IMR-90 (cell line): ENCODE measurements around the gene YBEY. TPM values are rescaled to one million over a fixed set of nuclear protein-coding genes. Genes with fewer than 3 reads are reported as not detected.
"Not testable (repeated sequence)": the region's sequence is repeated elsewhere in the genome, so short reads cannot be mapped to it uniquely, and the experiment has no call there.

ENCODE experiments used
- ATAC-seq: fragments of 200-7000 bp; cut with Tn5 transposase; 2 replicates; pipeline ENCODE4 v1.9.1; 2020; ENCODE audit warnings: low read depth, mild to moderate bottlenecking, moderate library complexity
- BruUV-seq: library from RNA; stranded (reverse); fragments of 400-500 nt; replicated peaks from 2 replicates; lab custom pipeline; 2021; lab: Mats Ljungman, UMichigan
- CTCF ChIA-PET: fragments of 300-600 bp; formaldehyde crosslinking; extraction: SDS; loops from one replicate; lab custom pipeline; 2021; ENCODE audit warnings: antibody characterized with exemption; lab: Yijun Ruan, JAX
- POLR2A ChIA-PET: fragments of 300-600 bp; sonication (Branson Sonifier 250); formaldehyde crosslinking; loops from one replicate; lab custom pipeline; 2022; ENCODE audit warnings: antibody characterized with exemption; ENCODE audit not compliant: unreplicated experiment; lab: Charles Lee
- DNase-seq: peaks from one replicate; pipeline ENCODE4 v3.0.0; 2013
- H2AFZ ChIP-seq: replicated peaks from 2 replicates; pipeline ENCODE3; 2013; ENCODE audit warnings: low read length, mild to moderate bottlenecking; ENCODE audit not compliant: poor library complexity
- H2AK5ac ChIP-seq: 2 replicates; pipeline ENCODE4 v1.6.1; 2013; ENCODE audit warnings: low read depth, low read length, inconsistent platforms
- H2AK9ac ChIP-seq: replicated peaks from 2 replicates; pipeline ENCODE3; 2013; ENCODE audit warnings: mild to moderate bottlenecking, low read depth, low read length, moderate library complexity; ENCODE audit not compliant: poor library complexity
- H2BK120ac ChIP-seq: 2 replicates; pipeline ENCODE4 v1.6.1; 2013; ENCODE audit warnings: low read depth, low read length, inconsistent platforms
- H2BK15ac ChIP-seq: 3 replicates; pipeline ENCODE4 v1.6.1; 2013; ENCODE audit warnings: low read depth, low read length, inconsistent platforms
- H2BK20ac ChIP-seq: 2 replicates; pipeline ENCODE4 v1.6.1; 2013; ENCODE audit warnings: low read depth, mild to moderate bottlenecking, inconsistent platforms, low read length, moderate library complexity
- H2BK5ac ChIP-seq: 2 replicates; pipeline ENCODE4 v1.6.1; 2013; ENCODE audit warnings: mild to moderate bottlenecking, low read depth, low read length, inconsistent platforms; ENCODE audit not compliant: poor library complexity, severe bottlenecking
- H3K14ac ChIP-seq: replicated peaks from 2 replicates; pipeline ENCODE4 v1.6.1; 2013; ENCODE audit warnings: low read depth, low read length, inconsistent platforms
- H3K18ac ChIP-seq: 2 replicates; pipeline ENCODE4 v1.6.1; 2013; ENCODE audit warnings: low read depth, low read length, control low read depth
- H3K23ac ChIP-seq: 2 replicates; pipeline ENCODE4 v1.6.1; 2013; ENCODE audit warnings: low read depth, low read length, inconsistent platforms
- H3K27ac ChIP-seq: 2 replicates; pipeline ENCODE4 v1.5.1; 2013; ENCODE audit warnings: mild to moderate bottlenecking, control low read depth, low read length; ENCODE audit not compliant: insufficient read depth
- H3K27me3 ChIP-seq: 2 replicates; pipeline ENCODE4 v1.6.1; 2013; ENCODE audit warnings: low read length; ENCODE audit not compliant: control insufficient read depth, insufficient read depth
- H3K36me3 ChIP-seq: 2 replicates; pipeline ENCODE4 v1.6.1; 2013; ENCODE audit warnings: low read length, mixed read lengths; ENCODE audit not compliant: control insufficient read depth, insufficient read depth
- H3K4ac ChIP-seq: 2 replicates; pipeline ENCODE4 v1.6.1; 2013; ENCODE audit warnings: low read depth, low read length, inconsistent platforms
- H3K4me1 ChIP-seq: 2 replicates; pipeline ENCODE4 v1.6.1; 2013; ENCODE audit warnings: low read length, mixed read lengths; ENCODE audit not compliant: control insufficient read depth, insufficient read depth
- H3K4me2 ChIP-seq: 2 replicates; pipeline ENCODE4 v1.6.1; 2013; ENCODE audit warnings: low read depth, mild to moderate bottlenecking, control low read depth, low read length, moderate library complexity
- H3K4me3 ChIP-seq: 2 replicates; pipeline ENCODE4 v1.5.1; 2013; ENCODE audit warnings: low read depth, mild to moderate bottlenecking, control low read depth, low read length, moderate library complexity; ENCODE audit not compliant: insufficient read depth
- H3K56ac ChIP-seq: 2 replicates; pipeline ENCODE4 v1.6.1; 2013; ENCODE audit warnings: low read length, inconsistent platforms; ENCODE audit not compliant: insufficient read depth; ENCODE audit errors: extremely low read depth
- H3K79me1 ChIP-seq, 2 experiments: 2 replicates each; pipeline ENCODE4 v1.6.1; 2013; ENCODE audit warnings: low read length in 2 of 2, inconsistent platforms in 1 of 2, low read depth in 1 of 2
- H3K9ac ChIP-seq: 2 replicates; pipeline ENCODE4 v1.6.1; 2013; ENCODE audit warnings: low read depth, low read length, control low read depth
- H3K9me1 ChIP-seq: 2 replicates; pipeline ENCODE4 v1.6.1; 2013; ENCODE audit warnings: low read length, inconsistent platforms; ENCODE audit not compliant: insufficient read depth
- H3K9me3 ChIP-seq: 2 replicates; pipeline ENCODE4 v1.6.1; 2013; ENCODE audit warnings: low read length; ENCODE audit not compliant: control insufficient read depth, insufficient read depth
- H4K20me1 ChIP-seq: 2 replicates; pipeline ENCODE4 v1.6.1; 2013; ENCODE audit warnings: low read length, inconsistent platforms; ENCODE audit not compliant: insufficient read depth
- H4K5ac ChIP-seq: 2 replicates; pipeline ENCODE4 v1.6.1; 2013; ENCODE audit warnings: mild to moderate bottlenecking, low read depth, low read length, control low read depth
- H4K8ac ChIP-seq, 2 experiments: 2 replicates each; pipeline ENCODE4 v1.6.1; 2013; ENCODE audit warnings: low read depth in 2 of 2, low read length in 2 of 2, control low read depth in 1 of 2, inconsistent platforms in 1 of 2
- H4K91ac ChIP-seq: 2 replicates; pipeline ENCODE4 v1.6.1; 2013; ENCODE audit warnings: low read depth, low read length, inconsistent platforms; ENCODE audit not compliant: insufficient read depth
- WGBS, 2 experiments: methylation state at CpG; one replicate each; pipeline versions ENCODE4 v1.1.5 to v1.1.7; 2013; ENCODE audit warnings: missing lambda C conversion rate in 2 of 2; ENCODE audit not compliant: insufficient read length in 1 of 2; ENCODE audit errors: extremely low coverage in 2 of 2; 5-methylcytosine and 5-hydroxymethylcytosine counted together
- dilution Hi-C: fragments of 300-500 bp; cut with HindIII; formaldehyde crosslinking; loops from one replicate; pipeline ENCODE4 v1.14.3; 2018; ENCODE audit warnings: low sequenced_read_pairs; ENCODE audit not compliant: unreplicated experiment
- in situ Hi-C: fragments of 300-500 bp; cut with MboI; formaldehyde crosslinking; loops from 3 replicates; pipeline ENCODE4 v1.14.3; 2019; ENCODE audit warnings: low sequenced_read_pairs, inconsistent platforms, mixed read lengths
- intact Hi-C: fragments of 100-400 bp; cut with micrococcal nuclease; formaldehyde crosslinking; loops from 2 replicates; pipeline ENCODE4 v1.10.0; 2022
- polyA plus RNA-seq, 3 experiments: library from polyadenylated mRNA; depleted of rRNA; stranded (reverse); fragments of >200 nt; gene quantifications; 2 replicates each; pipeline ENCODE4 v1.2.3, GENCODE V29; 2012; ENCODE audit warnings: low replicate concordance in 1 of 3
- total RNA-seq: library from RNA; depleted of rRNA; stranded (reverse); fragments of >200 nt; gene quantifications from 2 replicates; pipeline ENCODE4 v1.2.3, GENCODE V29; 2012

Gene YBEY
- total and polyA plus RNA-seq, 2 of the 4 experiments (the other 2 are of a cell fraction): 5.9 to 26.2 TPM

DNA sequence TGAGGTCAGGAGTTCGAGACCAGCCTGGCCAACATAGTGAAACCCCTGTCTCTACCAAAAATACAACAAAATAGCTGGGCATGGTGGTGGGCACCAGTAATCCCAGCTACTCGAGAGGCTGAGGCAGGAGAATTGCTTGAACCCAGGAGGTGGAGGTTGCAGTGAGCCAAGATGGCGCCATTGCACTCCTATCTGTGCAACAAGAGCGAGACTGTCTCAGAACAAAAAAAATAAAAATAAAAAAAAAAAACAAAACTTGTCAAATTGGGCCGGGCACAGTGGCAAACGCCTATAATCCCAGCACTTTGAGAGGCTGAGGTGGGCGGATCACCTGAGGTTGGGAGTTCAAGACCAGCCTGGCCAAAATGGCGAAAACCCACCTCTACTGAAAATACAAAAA lies 24.1 kb downstream of the YBEY start:
- H2BK120ac ChIP-seq, CTCF ChIA-PET, H3K4me3 ChIP-seq, intact Hi-C loops, POLR2A ChIA-PET, H4K91ac ChIP-seq, H3K27ac ChIP-seq, H4K8ac ChIP-seq, H2AK5ac ChIP-seq, ATAC-seq, BruUV-seq, DNase-seq, H3K27me3 ChIP-seq, in situ Hi-C loops, H2BK5ac ChIP-seq, H3K9ac ChIP-seq, H3K23ac ChIP-seq, H4K20me1 ChIP-seq, H3K56ac ChIP-seq, H2BK15ac ChIP-seq, H3K4ac ChIP-seq, H2AFZ ChIP-seq, H3K4me1 ChIP-seq, H3K14ac ChIP-seq, H3K9me3 ChIP-seq, H3K9me1 ChIP-seq, H4K5ac ChIP-seq, H2BK20ac ChIP-seq, dilution Hi-C loops, H3K18ac ChIP-seq, H2AK9ac ChIP-seq, H3K4me2 ChIP-seq: not testable (repeated sequence)
- WGBS, 2 experiments: no CpG with 5 or more reads among the region's 8 CpGs
- Histone ChIP-seq H3K79me1 (peaks cover 2 to 22% of the 10 kb centered on the region in 2 experiments; a peak in 3 of 4 replicates), H3K36me3 (peaks cover 19% of the 10 kb centered on the region)
